Epithelial cell of esophagus (primary cell): ENCODE measurements around the gene KYAT1.

Experiments used
- DNase-seq: peaks from one replicate; pipeline ENCODE4 v3.0.0; 2010; ENCODE audit warnings: low read depth
- H3K4me3 ChIP-seq: 2 replicates; pipeline ENCODE4 v1.5.1; 2011; ENCODE audit warnings: mild to moderate bottlenecking, low read length, control low read depth
- CTCF ChIP-seq: IDR thresholded peaks from 2 replicates; pipeline ENCODE4 v1.5.1; 2011; ENCODE audit warnings: low read depth, mild to moderate bottlenecking, low read length, control low read depth, inconsistent platforms; ENCODE audit not compliant: insufficient read depth; ENCODE audit errors: missing control alignments

KYAT1 gene

DNA sequence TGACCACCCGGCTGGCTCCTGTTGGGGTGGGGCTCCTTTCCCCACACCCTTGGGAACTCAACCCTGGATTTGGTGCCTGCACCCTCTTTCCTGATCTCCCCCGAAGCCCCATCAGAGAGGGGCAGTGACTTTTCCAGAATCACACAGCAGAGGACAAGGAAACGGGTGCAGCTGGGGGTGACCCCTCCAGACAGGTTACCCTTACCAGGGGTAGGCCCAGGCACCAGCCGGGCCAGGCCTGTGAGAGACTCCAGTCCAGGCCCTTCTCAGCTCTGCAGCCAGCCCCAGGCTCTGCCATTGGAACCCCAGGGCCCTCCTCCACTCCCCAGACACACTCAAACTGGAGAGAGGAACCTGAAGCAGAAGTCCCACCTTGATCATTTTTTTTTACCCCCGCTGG lies 20.1 kb upstream of the KYAT1 start:
- no peak overlapping the region for H3K4me3 ChIP-seq
- TF ChIP-seq CTCF = no peak

GRCh38 chr9:128901379-128901778 lies 19.6 kb upstream of the KYAT1 start:
- DNase-seq = no peak
- no peak overlapping the region for H3K4me3 ChIP-seq
- no peak for TF ChIP-seq CTCF

More for the DNA sequence above, 20.1 kb upstream of the KYAT1 start:
- DNase-seq = no peak

DNA sequence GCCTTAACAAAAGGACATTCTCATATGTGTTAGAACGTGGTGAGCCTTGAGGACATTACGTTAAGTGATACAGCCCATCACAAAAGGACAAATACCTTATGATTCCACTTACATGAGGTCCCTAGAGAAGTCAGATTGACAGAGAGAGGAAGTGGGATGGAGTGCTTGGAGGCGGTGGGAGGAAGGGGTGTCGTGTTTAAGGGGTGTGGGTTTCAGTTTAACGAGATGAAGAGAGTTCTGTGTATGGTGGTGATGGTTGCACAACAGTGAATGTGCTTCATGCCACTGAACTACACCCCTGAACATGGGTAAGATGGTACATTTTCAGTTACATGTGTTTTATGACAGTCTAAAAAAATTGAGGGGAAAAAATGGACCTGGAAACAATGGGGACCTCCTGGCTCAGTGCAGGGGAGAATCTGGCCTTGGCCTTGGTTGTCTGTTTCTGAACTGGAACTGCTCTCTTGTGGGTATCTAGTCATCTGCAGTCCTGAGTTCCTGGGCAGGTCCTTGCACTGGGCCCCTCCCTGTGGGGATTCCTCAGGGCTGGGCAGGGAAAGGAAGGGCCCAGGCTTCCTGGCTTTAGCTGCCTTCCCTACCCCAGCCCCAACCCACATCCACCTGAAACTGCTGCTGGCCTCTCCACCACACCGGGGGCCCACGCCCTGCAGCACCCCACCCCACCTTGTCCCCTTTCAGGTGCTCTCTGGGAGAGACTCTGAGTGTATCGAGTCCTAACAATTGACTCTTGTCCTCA lies 18.0 kb upstream of the KYAT1 start:
- peak; percentile 78 for DNase-seq
- no peak for TF ChIP-seq CTCF

DNA sequence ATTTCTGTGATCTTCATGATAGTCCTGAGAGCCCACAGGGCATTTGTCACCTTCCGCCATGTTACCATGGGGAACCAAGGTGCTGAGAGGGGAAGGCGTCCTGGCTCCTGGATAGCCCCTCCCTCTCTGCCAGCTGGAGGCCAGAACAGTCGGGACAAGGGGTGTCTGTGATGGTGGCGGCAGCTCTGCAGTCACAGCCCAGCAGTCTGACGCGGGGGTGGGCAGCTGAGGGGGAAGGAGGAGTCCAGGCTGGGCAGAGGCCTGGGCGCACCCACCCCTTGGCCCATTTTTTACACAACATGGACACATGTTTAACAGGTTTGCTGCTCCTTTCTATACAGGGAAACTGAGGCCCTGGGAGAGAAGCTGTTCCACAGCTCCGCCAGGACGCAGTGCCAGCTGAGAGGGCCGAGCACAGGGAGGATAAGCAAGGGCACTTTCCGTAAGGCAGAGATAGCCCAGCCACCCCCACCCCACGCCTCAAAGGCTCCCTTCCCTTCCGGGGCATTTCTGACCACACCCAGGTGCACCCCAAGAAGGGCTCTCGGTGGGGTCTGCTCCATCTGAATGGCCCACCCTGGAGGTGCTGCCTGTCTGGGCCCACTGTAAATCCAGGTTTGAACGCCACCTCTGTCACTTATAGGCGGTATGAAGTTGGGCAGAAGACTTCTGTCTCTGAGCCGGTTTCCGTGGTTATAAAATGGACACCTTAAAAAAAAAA lies 17.3 kb upstream of the KYAT1 start:
- DNase-seq = no peak
- no peak overlapping the region for H3K4me3 ChIP-seq

More for the DNA sequence above, 18.0 kb upstream of the KYAT1 start:
- no peak overlapping the region for H3K4me3 ChIP-seq

GRCh38 chr9:128898382-128898781 lies 16.6 kb upstream of the KYAT1 start:
- DNase-seq = no peak
- no peak overlapping the region for H3K4me3 ChIP-seq
- no peak for TF ChIP-seq CTCF

More for the DNA sequence above, 17.3 kb upstream of the KYAT1 start:
- TF ChIP-seq CTCF = no peak

DNA sequence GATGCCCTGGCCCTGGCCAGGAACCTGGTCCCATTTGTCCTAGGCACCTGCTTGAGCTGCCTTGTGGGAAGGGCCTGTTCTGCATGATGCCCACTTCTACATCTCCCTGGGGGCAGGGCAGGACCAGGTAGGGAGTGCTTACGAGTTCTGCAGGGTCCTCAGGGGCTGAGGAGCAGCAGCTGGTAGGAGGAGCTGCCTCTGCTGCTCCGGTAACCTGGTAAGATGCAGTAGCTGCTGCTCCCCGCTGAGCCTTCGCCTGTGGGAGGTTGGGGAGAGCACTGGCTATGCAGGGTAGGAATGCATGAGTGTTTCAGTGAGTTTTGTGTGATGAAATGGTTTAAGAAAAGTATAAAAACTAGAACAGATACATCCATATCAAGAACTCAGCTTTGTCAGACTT lies 13.8 kb upstream of the KYAT1 start:
- no peak overlapping the region for H3K4me3 ChIP-seq
- no peak for TF ChIP-seq CTCF
- no peak for DNase-seq
